ENCODE measurements around the gene EPHA6. TPM values are rescaled to one million over a fixed set of nuclear protein-coding genes. Genes with fewer than 3 reads are reported as not detected.

The EPHA6 gene
- total RNA-seq, 6 donors from 2014 or later: 0.14 to 1.0 (median 0.57) TPM; not detected in 3

DNA sequence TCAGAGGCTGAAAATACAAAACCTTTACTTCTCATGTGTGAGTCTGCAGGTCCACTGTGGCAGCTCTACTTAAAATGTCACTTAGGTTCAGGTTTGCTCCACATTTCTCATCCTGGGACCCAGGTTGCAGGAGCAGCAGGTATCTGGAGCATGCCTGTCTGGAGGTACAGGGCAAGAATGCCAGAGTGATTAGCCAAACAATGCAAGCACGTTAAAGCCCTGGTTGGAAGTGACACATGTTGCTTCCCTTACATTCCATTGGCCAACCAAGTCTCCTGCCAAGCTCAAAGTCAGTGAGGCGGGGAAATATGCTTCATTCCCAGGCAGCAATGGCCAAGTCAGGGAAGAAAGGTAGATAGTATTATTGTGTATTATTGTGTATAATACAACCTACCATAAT, 873.3 kb downstream of the EPHA6 start:
- no peaks in the 10 kb centered on the region for H3K9me3 ChIP-seq
- ATAC-seq (ENCODE audit: low FRiP score in 2 of 2) (no peak), DNase-seq (no peak)
- H3K27me3 ChIP-seq: no peaks in the 10 kb centered on the region
- H3K27ac ChIP-seq: no peak overlapping the region
- WGBS, 2 donors: 46 to 91% methylated on average over 1 to 2 of the region's 2 CpGs
- no peaks in the 10 kb centered on the region for H3K4me1 ChIP-seq
- H3K36me3 ChIP-seq: no peaks in the 10 kb centered on the region
- no peak for TF ChIP-seq POLR2A (IDR thresholded peaks at IDR 0.05)
- TF ChIP-seq POLR2AphosphoS5 (IDR thresholded peaks at IDR 0.05): no peak
- TF ChIP-seq EP300 (IDR thresholded peaks at IDR 0.05): no peak
- TF ChIP-seq, protein P1, sequence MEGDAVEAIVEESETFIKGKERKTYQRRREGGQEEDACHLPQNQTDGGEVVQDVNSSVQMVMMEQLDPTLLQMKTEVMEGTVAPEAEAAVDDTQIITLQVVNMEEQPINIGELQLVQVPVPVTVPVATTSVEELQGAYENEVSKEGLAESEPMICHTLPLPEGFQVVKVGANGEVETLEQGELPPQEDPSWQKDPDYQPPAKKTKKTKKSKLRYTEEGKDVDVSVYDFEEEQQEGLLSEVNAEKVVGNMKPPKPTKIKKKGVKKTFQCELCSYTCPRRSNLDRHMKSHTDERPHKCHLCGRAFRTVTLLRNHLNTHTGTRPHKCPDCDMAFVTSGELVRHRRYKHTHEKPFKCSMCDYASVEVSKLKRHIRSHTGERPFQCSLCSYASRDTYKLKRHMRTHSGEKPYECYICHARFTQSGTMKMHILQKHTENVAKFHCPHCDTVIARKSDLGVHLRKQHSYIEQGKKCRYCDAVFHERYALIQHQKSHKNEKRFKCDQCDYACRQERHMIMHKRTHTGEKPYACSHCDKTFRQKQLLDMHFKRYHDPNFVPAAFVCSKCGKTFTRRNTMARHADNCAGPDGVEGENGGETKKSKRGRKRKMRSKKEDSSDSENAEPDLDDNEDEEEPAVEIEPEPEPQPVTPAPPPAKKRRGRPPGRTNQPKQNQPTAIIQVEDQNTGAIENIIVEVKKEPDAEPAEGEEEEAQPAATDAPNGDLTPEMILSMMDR (IDR thresholded peaks at IDR 0.05): no peak
- H3K4me3 ChIP-seq: no peak overlapping the region

- Histone ChIP-seq H3K4me1 (no peaks in the 10 kb centered on the region), H3K27ac (no peak overlapping the region), H3K36me3 (no peaks in the 10 kb centered on the region), H3K9me3 (no peaks in the 10 kb centered on the region), H3K4me3 (no peak overlapping the region), H3K27me3 (no peaks in the 10 kb centered on the region)
- 82 to 89% methylated on average over 4 of the region's 4 CpGs for WGBS, 2 donors
- no peak for TF ChIP-seq POLR2AphosphoS5 (IDR thresholded peaks at IDR 0.05)
- no peak for TF ChIP-seq POLR2A (IDR thresholded peaks at IDR 0.05)
- TF ChIP-seq, protein P1 (IDR thresholded peaks at IDR 0.05): no peak
- no peak for TF ChIP-seq EP300 (IDR thresholded peaks at IDR 0.05)
- ATAC-seq (ENCODE audit: low FRiP score in 2 of 2) (no peak), DNase-seq (no peak)
Observed at GRCh38 chr3:97689111-97689510, 874.7 kb downstream of the EPHA6 start.

- ATAC-seq (ENCODE audit: low FRiP score in 2 of 2): no peak
- no peaks in the 10 kb centered on the region for H3K9me3 ChIP-seq
- no peaks in the 10 kb centered on the region for H3K4me1 ChIP-seq
- H3K4me3 ChIP-seq: no peak overlapping the region
- no peaks in the 10 kb centered on the region for H3K36me3 ChIP-seq
- no peak for DNase-seq
- H3K27me3 ChIP-seq: no peaks in the 10 kb centered on the region
- H3K27ac ChIP-seq: no peak overlapping the region
- TF ChIP-seq EP300 (IDR thresholded peaks at IDR 0.05) (no peak), POLR2AphosphoS5 (IDR thresholded peaks at IDR 0.05) (no peak), POLR2A (IDR thresholded peaks at IDR 0.05) (no peak)
- TF ChIP-seq, protein P1 (IDR thresholded peaks at IDR 0.05): no peak
Observed at GRCh38 chr3:97689962-97690361, 875.6 kb downstream of the EPHA6 start.

DNA sequence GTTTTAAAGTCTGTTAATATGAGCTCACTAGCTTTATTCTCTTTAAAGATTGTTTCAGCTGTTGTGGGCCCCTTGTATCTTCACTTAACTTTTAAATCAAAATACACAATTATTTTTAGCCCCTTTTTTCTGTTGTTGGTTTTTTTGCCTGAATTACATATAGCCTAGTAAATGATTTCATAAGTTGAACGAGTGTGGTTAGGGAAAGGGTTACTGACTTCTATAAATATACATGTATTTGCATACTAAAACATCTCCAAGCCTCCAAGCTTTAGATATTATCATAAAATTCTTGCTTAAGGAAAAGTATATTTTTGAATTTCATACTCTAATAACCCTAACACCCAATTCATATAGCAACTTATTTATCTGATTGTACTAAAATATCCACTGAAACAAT, 877.0 kb downstream of the EPHA6 start:
- H3K9me3 ChIP-seq: no peaks in the 10 kb centered on the region
- DNase-seq: no peak
- no peak overlapping the region for H3K4me3 ChIP-seq
- TF ChIP-seq EP300 (IDR thresholded peaks at IDR 0.05) (no peak), POLR2AphosphoS5 (IDR thresholded peaks at IDR 0.05) (no peak), POLR2A (IDR thresholded peaks at IDR 0.05) (no peak)
- TF ChIP-seq, protein P1 (IDR thresholded peaks at IDR 0.05): no peak
- ATAC-seq (ENCODE audit: low FRiP score in 2 of 2): no peak
- H3K27ac ChIP-seq: no peak overlapping the region
- H3K36me3 ChIP-seq: no peaks in the 10 kb centered on the region
- WGBS, 2 donors: 79 to 80% methylated on average over 1 of the region's 1 CpG
- H3K4me1 ChIP-seq: no peaks in the 10 kb centered on the region
- no peaks in the 10 kb centered on the region for H3K27me3 ChIP-seq

- DNase-seq: no peak
- Histone ChIP-seq H3K4me1 (no peaks in the 10 kb centered on the region), H3K36me3 (no peaks in the 10 kb centered on the region), H3K27ac (no peak overlapping the region), H3K4me3 (no peak overlapping the region), H3K9me3 (no peaks in the 10 kb centered on the region), H3K27me3 (no peaks in the 10 kb centered on the region)
- TF ChIP-seq EP300 (IDR thresholded peaks at IDR 0.05) (no peak), POLR2A (IDR thresholded peaks at IDR 0.05) (no peak)
- TF ChIP-seq, protein P1 (IDR thresholded peaks at IDR 0.05): no peak
- 86 to 87% methylated on average over 5 of the region's 5 CpGs for whole genome bisulfite sequencing, 2 donors
- ATAC-seq (ENCODE audit: low FRiP score in 2 of 2): no peak
Observed at GRCh38 chr3:97692389-97692788, 878.0 kb downstream of the EPHA6 start.
